ENCODE measurements around the gene PFDN4. TPM values are rescaled to one million over a fixed set of nuclear protein-coding genes. Genes with fewer than 3 reads are reported as not detected.

PFDN4 gene
- polyA plus RNA-seq, 2 of the 4 experiments (the other 2 are of a cell fraction), result 140 to 146 TPM

- no peak for DNase-seq (ENCODE audit: low read depth in 1 of 2, low spot score in 1 of 2)
- TF ChIP-seq RARB (CRISPR knock-in tag; IDR thresholded peaks at IDR 0.05), result peak; percentile 60; the same call in 1 of the 2 replicates
- TF ChIP-seq POLR2AphosphoS2 (conservative IDR thresholded peaks at IDR 0.05; ENCODE audit: low read length), result peak; percentile 82; the same call in 1 of the 2 replicates
- peak; percentile 12; the same call in 1 of the 2 replicates for TF ChIP-seq EHF (CRISPR knock-in tag; IDR thresholded peaks at IDR 0.05)
- TF ChIP-seq, protein P1, sequence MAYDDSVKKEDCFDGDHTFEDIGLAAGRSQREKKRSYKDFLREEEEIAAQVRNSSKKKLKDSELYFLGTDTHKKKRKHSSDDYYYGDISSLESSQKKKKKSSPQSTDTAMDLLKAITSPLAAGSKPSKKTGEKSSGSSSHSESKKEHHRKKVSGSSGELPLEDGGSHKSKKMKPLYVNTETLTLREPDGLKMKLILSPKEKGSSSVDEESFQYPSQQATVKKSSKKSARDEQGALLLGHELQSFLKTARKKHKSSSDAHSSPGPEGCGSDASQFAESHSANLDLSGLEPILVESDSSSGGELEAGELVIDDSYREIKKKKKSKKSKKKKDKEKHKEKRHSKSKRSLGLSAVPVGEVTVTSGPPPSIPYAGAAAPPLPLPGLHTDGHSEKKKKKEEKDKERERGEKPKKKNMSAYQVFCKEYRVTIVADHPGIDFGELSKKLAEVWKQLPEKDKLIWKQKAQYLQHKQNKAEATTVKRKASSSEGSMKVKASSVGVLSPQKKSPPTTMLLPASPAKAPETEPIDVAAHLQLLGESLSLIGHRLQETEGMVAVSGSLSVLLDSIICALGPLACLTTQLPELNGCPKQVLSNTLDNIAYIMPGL (CRISPR knock-in tag; IDR thresholded peaks at IDR 0.05; ENCODE audit: borderline replicate concordance), result peak; percentile 58; the same call in 1 of the 2 replicates
- TF ChIP-seq, protein P2, sequence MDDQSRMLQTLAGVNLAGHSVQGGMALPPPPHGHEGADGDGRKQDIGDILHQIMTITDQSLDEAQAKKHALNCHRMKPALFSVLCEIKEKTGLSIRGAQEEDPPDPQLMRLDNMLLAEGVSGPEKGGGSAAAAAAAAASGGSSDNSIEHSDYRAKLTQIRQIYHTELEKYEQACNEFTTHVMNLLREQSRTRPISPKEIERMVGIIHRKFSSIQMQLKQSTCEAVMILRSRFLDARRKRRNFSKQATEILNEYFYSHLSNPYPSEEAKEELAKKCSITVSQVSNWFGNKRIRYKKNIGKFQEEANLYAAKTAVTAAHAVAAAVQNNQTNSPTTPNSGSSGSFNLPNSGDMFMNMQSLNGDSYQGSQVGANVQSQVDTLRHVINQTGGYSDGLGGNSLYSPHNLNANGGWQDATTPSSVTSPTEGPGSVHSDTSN (IDR thresholded peaks at IDR 0.05), result no peak
- peak; percentile 16; the same call in 1 of the 2 replicates for TF ChIP-seq MAX (IDR thresholded peaks at IDR 0.05)
- TF ChIP-seq, protein P3, sequence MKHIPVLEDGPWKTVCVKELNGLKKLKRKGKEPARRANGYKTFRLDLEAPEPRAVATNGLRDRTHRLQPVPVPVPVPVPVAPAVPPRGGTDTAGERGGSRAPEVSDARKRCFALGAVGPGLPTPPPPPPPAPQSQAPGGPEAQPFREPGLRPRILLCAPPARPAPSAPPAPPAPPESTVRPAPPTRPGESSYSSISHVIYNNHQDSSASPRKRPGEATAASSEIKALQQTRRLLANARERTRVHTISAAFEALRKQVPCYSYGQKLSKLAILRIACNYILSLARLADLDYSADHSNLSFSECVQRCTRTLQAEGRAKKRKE (CRISPR knock-in tag; IDR thresholded peaks at IDR 0.05; ENCODE audit: low read depth), result 0 out of 2 replicates have a peak, but pooled peaks have one; percentile 10
- peak; percentile 4; the same call in 1 of the 2 replicates for TF ChIP-seq FOSB (CRISPR knock-in tag; IDR thresholded peaks at IDR 0.05)
- TF ChIP-seq TFCP2L1 (CRISPR knock-in tag; IDR thresholded peaks at IDR 0.05), result 0 out of 2 replicates have a peak, but pooled peaks have one; percentile 66
- no peak for TF ChIP-seq USF2 (IDR thresholded peaks at IDR 0.05)
- peak in 1 of 2 experiments; percentile 13; a peak in 1 of 5 replicates for TF ChIP-seq JUN (IDR thresholded peaks at IDR 0.05)
- no peak for TF ChIP-seq HOXB13 (CRISPR knock-in tag; IDR thresholded peaks at IDR 0.05; ENCODE audit: low read depth)
- peak; percentile 90 for TF ChIP-seq HOXA7 (CRISPR knock-in tag; IDR thresholded peaks at IDR 0.05)
- no peak for FAIRE-seq
- Histone ChIP-seq H3K4me3 (peak overlapping the region; percentile 20), H3K4me1 (peaks cover 93% of the 10 kb centered on the region), H3K4me2 (peak overlapping the region; percentile 93), H3K9me3 (no peaks in the 10 kb centered on the region), H3K27ac (peak overlapping the region; percentile 93 to 100)
- WGBS (ENCODE audit: missing lambda C conversion rate), result 31% methylated on average over 5 of the region's 5 CpGs
- CTCF ChIA-PET, result interaction anchor here (0.9 to 10.4 kb wide), 6 partner anchors 36 to 66 kb away, joined by 3 to 97 read pairs (median 5); no protein-coding TSS in a partner anchor
- POLR2A ChIA-PET, result interaction anchor here (5.0 kb wide), 1 partner anchor 9 kb away, joined by 69 read pairs; the partner anchor contains the start of gene CYP24A1
- no peak for ATAC-seq
These were observed 44.5 kb upstream of the PFDN4 start for GRCh38 chr20:54163402-54163801.

- TF ChIP-seq RCOR1 (IDR thresholded peaks at IDR 0.05; ENCODE audit: low read depth, low read length) (no peak), HOXB5 (CRISPR knock-in tag; IDR thresholded peaks at IDR 0.05) (0 out of 2 replicates have a peak, but pooled peaks have one; percentile 25), MAX (IDR thresholded peaks at IDR 0.05) (no peak), RARB (CRISPR knock-in tag; IDR thresholded peaks at IDR 0.05) (peak; percentile 87; the same call in 1 of the 2 replicates), TP53 (CRISPR knock-in tag; IDR thresholded peaks at IDR 0.05) (peak; percentile 82; the same call in 1 of the 2 replicates), FOSL2 (IDR thresholded peaks at IDR 0.05) (no peak), FOSL2 (CRISPR knock-in tag; IDR thresholded peaks at IDR 0.05) (no peak), TFCP2L1 (CRISPR knock-in tag; IDR thresholded peaks at IDR 0.05) (peak; percentile 85; the same call in 1 of the 2 replicates), EHF (CRISPR knock-in tag; IDR thresholded peaks at IDR 0.05) (peak; percentile 46; the same call in 1 of the 2 replicates), E2F6 (IDR thresholded peaks at IDR 0.05; ENCODE audit: borderline replicate concordance, low read depth) (no peak), USF2 (IDR thresholded peaks at IDR 0.05) (no peak), POLR2AphosphoS2 (conservative IDR thresholded peaks at IDR 0.05; ENCODE audit: low read length) (peak; percentile 48; the same call in 1 of the 2 replicates), FOSB (CRISPR knock-in tag; IDR thresholded peaks at IDR 0.05) (peak; percentile 92), HOXA7 (CRISPR knock-in tag; IDR thresholded peaks at IDR 0.05) (peak; percentile 97), EP300 (IDR thresholded peaks at IDR 0.05) (no peak)
- TF ChIP-seq, protein P1 (CRISPR knock-in tag; IDR thresholded peaks at IDR 0.05; ENCODE audit: borderline replicate concordance), result peak; percentile 4; the same call in 1 of the 2 replicates
- H3K4me1 ChIP-seq, result peaks cover 83% of the 10 kb centered on the region
- H3K4me2 ChIP-seq, result peak overlapping the region; percentile 93
- FAIRE-seq, result no peak
- peak overlapping the region; percentile 93 to 100 for H3K27ac ChIP-seq
- 51% methylated on average over 9 of the region's 9 CpGs for WGBS (ENCODE audit: missing lambda C conversion rate)
- peak overlapping the region; percentile 83 for H3K4me3 ChIP-seq
- ATAC-seq, result no peak
- ChIA-PET CTCF (interaction anchor here (1.7 to 10.4 kb wide), 4 partner anchors 34 to 68 kb away, joined by 5 to 97 read pairs (median 9); no protein-coding TSS in a partner anchor), POLR2A (interaction anchor here (0.5 to 5.0 kb wide), 6 partner anchors 7 to 64 kb away, joined by 3 to 69 read pairs (median 5); partner anchors contain the start of gene CYP24A1)
- H3K9me3 ChIP-seq, result no peaks in the 10 kb centered on the region
- DNase-seq (ENCODE audit: low read depth in 1 of 2, low spot score in 1 of 2), result peak in 1 of 2 experiments; percentile 36
These were observed 42.9 kb upstream of the PFDN4 start for GRCh38 chr20:54165014-54165413.

All from A549 (cell line).